Activated CD4-positive, alpha-beta memory T cell treated with anti-CD3 and anti-CD28 coated beads for 36 hours (primary cell): ENCODE data around the gene C2CD2. TPM values are rescaled to one million over a fixed set of nuclear protein-coding genes. Genes with fewer than 3 reads are reported as not detected.

Source experiments
- CTCF ChIA-PET: fragments of 350-600 bp; sonication (Branson Sonifier 250); formaldehyde crosslinking; loops from one replicate; lab custom pipeline; 2021; ENCODE audit warnings: antibody characterized with exemption, inconsistent platforms; lab: Charles Lee
- POLR2A ChIA-PET: fragments of 350-600 bp; sonication (Branson Sonifier 250); formaldehyde crosslinking; loops from one replicate; lab custom pipeline; 2021; ENCODE audit warnings: antibody characterized with exemption; lab: Charles Lee
- DNase-seq: peaks from one replicate; pipeline ENCODE4 v3.0.0-alpha.2; 2020
- H3K27ac Mint-ChIP-seq: one replicate; pipeline ENCODE4 v1.8.0; 2021; ENCODE audit warnings: mixed read lengths
- H3K27me3 Mint-ChIP-seq: one replicate; pipeline ENCODE4 v1.8.0; 2021; ENCODE audit warnings: mixed read lengths
- H3K36me3 Mint-ChIP-seq: one replicate; pipeline ENCODE4 v1.8.0; 2021; ENCODE audit warnings: mixed read lengths
- H3K4me1 Mint-ChIP-seq: one replicate; pipeline ENCODE4 v1.8.0; 2021; ENCODE audit warnings: low read depth, mixed read lengths
- H3K4me3 Mint-ChIP-seq: one replicate; pipeline ENCODE4 v1.8.0; 2021; ENCODE audit warnings: mild to moderate bottlenecking, mixed read lengths
- H3K9me3 Mint-ChIP-seq: one replicate; pipeline ENCODE4 v1.8.0; 2021; ENCODE audit warnings: mixed read lengths
- intact Hi-C: fragments of 100-400 bp; cut with micrococcal nuclease; formaldehyde crosslinking; loops from one replicate; pipeline ENCODE4 v1.15.1; 2023
- total RNA-seq, 2 experiments: library from RNA; stranded (reverse); gene quantifications; one replicate each; pipeline ENCODE4 v1.2.3, GENCODE V29; 2021

The C2CD2 gene
- total RNA-seq, 2 experiments from 2014 or later: 3.8 to 7.5 TPM

DNA sequence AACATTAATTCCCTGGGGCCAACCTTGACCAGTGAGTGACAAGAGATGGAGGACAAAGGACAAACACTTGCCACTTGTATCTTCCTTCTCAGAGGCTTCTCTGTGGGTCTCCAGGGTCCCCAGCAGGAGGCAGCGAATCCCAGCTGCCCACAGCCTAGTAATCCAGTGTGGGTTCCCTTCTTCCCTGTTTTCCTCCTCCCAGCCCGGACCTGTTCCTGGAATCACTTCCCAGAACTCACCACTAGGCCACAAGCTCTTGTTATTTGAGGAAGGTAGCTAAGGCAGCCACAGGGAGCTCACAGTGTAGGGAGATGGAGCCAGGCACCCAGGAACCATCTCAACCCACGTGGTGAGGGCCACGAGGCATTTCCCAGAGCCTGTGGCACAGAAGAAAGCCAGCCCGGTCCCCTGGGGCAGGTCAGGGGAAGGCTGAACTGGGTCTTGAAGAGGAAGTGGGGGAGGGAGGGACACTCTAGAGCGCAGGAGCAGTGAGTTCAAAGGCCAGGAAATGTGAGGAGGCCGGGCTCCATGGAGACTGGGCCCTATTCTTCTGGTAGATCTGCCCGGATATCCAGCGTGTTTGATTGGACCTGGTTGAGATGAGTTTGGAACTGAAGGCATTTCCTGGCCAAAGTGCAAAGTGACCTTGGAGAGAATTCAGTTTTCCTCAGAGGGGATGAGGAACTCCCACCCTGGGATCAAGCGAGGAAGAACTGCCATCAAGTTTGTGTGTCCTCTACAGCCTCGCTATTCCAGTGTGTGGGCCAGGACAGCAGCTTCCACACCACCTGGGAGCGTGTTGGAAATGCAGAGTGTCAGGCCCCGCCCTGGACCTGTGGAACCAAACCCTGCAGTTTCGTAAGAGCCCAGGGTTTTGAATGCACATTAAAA, 20.3 kb upstream of the C2CD2 start:
- Mint-ChIP-seq H3K27ac (peak overlapping the region; percentile 5), H3K27me3 (no peaks in the 10 kb centered on the region), H3K36me3 (no peaks in the 10 kb centered on the region), H3K9me3 (peaks cover 2% of the 10 kb centered on the region), H3K4me1 (peaks cover 11% of the 10 kb centered on the region), H3K4me3 (no peak overlapping the region)
- ChIA-PET CTCF (interaction anchor here (1.4 kb wide), 1 partner anchor 134 kb away, joined by 9 read pairs; no protein-coding TSS in a partner anchor), POLR2A (no interaction called here)
- peak; percentile 25 for DNase-seq
- intact Hi-C loops: loop anchor here (10.0 kb wide), 1 partner anchor 141 kb away; no protein-coding TSS in a partner anchor

DNA sequence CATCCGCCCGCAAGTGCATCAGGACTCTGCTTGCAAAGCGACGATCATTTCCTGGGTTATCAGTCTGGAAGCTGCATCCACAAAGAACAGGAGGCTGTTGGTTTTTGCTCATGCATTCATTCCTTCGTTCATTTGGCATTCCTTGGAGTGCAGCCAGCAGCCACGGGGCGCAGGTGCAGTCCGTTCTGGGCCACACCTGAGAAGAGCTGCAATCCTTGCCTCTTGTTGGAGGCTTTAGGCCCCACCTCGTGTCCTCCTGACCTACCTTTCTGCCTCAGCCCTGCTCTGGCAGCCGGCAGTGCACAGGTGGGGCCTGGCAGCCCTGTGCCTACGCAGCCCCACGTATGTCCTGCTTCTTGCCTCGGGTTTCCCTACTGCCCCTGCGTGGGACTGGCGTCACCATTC, 19.6 kb upstream of the C2CD2 start:
- H3K4me3 Mint-ChIP-seq: no peak overlapping the region
- H3K4me1 Mint-ChIP-seq: peaks cover 11% of the 10 kb centered on the region
- H3K27ac Mint-ChIP-seq: no peak overlapping the region
- POLR2A ChIA-PET: no interaction called here
- CTCF ChIA-PET: interaction anchor here (1.4 kb wide), 1 partner anchor 134 kb away, joined by 9 read pairs; no protein-coding TSS in a partner anchor
- H3K27me3 Mint-ChIP-seq: no peaks in the 10 kb centered on the region
- intact Hi-C loops: loop anchor here (10.0 kb wide), 1 partner anchor 141 kb away; no protein-coding TSS in a partner anchor
- H3K36me3 Mint-ChIP-seq: no peaks in the 10 kb centered on the region
- H3K9me3 Mint-ChIP-seq: no peaks in the 10 kb centered on the region
- DNase-seq: no peak

DNA sequence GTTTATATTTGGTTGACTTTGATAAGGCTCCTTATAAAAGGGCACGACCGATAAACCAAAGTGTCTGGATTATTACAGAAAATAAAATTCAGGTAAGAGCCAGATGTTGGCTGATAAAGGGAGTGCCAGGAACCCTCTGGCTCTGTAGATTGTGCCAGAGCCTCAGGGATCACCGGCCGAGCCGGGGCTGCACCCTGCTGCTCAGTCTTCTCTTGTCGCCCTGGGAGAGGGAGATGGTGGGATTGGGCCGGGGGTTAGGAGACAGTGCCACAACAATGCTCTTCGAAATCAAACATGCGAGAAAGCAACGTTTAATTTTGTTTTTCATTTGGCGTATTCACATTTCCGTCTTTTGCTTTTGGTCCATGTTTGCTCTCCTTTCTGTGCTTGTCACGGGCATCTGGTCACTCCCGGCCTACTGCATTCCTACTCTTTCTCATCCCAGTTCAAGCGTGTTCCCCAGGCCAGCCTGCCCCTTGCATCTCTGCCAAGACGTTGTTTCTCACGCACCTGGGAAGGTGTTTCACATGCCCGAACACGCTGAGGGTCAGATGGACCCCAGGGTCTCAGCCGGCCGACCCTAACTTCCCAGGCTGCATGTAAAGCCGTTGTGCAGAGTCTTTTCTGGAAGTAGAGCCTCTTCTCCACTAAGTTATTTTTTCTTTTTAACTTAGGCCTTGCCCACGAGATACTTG, 18.8 kb upstream of the C2CD2 start:
- H3K9me3 Mint-ChIP-seq: no peaks in the 10 kb centered on the region
- H3K4me1 Mint-ChIP-seq: peaks cover 11% of the 10 kb centered on the region
- H3K36me3 Mint-ChIP-seq: no peaks in the 10 kb centered on the region
- ChIA-PET POLR2A (no interaction called here), CTCF (interaction anchor here (0.7 kb wide), 1 partner anchor 30 kb away, joined by 3 read pairs; no protein-coding TSS in a partner anchor)
- no peaks in the 10 kb centered on the region for H3K27me3 Mint-ChIP-seq
- intact Hi-C loops: loop anchor here (10.0 kb wide), 1 partner anchor 142 kb away; no protein-coding TSS in a partner anchor
- no peak for DNase-seq
- H3K4me3 Mint-ChIP-seq: no peak overlapping the region
- H3K27ac Mint-ChIP-seq: no peak overlapping the region

DNA sequence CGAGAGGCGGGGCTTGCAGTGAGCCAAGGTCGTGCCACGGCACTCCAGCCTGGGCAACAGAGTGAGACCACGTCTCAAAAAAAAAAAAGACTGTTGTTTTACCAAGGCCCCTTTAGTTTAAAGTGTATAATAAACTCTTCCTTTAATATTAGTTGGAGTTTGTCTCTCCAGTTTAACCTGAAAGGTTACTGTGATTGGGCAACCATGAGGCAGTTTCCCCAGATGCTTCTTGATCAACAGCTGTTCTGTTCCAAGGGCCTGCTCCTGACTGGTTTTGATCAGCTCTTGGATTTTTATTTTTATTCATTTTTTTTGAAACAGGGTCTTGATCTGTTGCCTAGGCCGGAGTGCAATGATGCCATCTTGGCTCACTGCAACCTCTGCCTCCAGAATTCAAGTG, 18.1 kb upstream of the C2CD2 start:
- peaks cover 11% of the 10 kb centered on the region for H3K4me1 Mint-ChIP-seq
- CTCF ChIA-PET: interaction anchor here (0.7 kb wide), 1 partner anchor 31 kb away, joined by 3 read pairs; no protein-coding TSS in a partner anchor
- H3K27me3 Mint-ChIP-seq: no peaks in the 10 kb centered on the region
- H3K36me3 Mint-ChIP-seq: no peaks in the 10 kb centered on the region
- DNase-seq: no peak
- intact Hi-C loops: loop anchor here (10.0 kb wide), 1 partner anchor 143 kb away; no protein-coding TSS in a partner anchor
- H3K27ac Mint-ChIP-seq: no peak overlapping the region
- POLR2A ChIA-PET: no interaction called here
- H3K4me3 Mint-ChIP-seq: no peak overlapping the region
- no peaks in the 10 kb centered on the region for H3K9me3 Mint-ChIP-seq

DNA sequence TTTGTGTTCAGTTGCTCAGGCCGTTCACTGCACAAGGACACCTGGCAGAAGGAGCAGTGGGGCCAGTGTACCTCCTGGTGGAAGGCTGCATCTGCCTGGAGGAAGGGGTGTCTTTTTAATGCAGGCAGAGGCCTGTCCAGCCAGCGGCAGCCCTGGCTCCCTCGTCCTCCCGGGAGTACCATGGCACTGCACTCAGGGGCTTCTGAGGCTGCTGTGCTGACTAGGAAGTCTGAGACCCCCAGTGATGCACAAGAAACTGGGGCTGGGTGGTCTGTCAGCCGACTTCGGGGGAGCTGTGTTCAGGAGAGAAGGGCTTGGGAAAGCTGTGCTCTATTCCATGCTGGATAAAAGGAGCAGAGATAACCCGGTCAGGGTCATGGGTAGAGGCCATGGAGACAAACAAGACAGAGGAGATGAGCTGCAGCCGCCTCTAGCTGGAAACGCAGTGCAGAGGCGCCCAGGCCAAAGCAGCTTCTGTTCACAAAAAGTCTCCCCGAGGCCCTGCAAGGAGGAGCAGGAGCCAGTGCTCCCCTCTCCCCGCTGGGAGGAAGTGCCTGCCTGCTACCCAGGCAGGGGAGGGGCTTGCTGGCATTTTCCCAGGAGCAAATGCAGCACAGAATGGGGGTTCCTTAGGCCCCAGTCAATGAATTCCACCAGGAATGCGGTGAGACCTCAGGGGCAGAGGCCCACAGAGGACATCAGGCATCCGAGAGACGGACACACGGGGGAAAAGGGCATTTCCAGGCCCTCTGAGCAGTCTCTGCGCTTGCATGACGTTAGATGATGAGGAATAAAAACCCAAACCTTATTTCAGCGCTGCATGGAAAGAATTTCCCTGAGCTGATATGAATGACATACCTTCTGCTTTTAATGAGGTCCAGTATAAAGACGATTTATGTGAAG, 17.2 kb upstream of the C2CD2 start:
- Mint-ChIP-seq H3K27ac (no peak overlapping the region), H3K27me3 (no peaks in the 10 kb centered on the region), H3K36me3 (no peaks in the 10 kb centered on the region), H3K4me1 (peaks cover 11% of the 10 kb centered on the region), H3K4me3 (no peak overlapping the region), H3K9me3 (no peaks in the 10 kb centered on the region)
- ChIA-PET CTCF (no interaction called here), POLR2A (no interaction called here)
- no peak for DNase-seq
- intact Hi-C loops: loop anchor here (10.0 kb wide), 1 partner anchor 144 kb away; no protein-coding TSS in a partner anchor

DNA sequence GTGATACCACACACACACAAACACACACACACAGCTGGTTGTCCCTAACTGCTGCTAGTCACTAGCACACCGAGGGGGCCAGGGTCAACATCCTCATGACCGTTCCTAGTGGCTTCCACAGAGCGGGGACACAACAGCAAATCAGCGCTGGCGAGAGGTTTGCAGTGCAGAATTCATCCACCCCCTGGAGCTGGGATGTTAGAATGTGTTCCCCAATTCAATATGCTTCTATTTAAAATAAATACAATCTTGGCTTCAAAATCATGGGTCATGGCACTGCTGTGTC, 16.2 kb upstream of the C2CD2 start:
- H3K4me1 Mint-ChIP-seq: peaks cover 11% of the 10 kb centered on the region
- CTCF ChIA-PET: interaction anchor here (0.7 kb wide), 1 partner anchor 138 kb away, joined by 3 read pairs; no protein-coding TSS in a partner anchor
- intact Hi-C loops: loop anchor here (10.0 kb wide), 1 partner anchor 145 kb away; no protein-coding TSS in a partner anchor
- DNase-seq: no peak
- POLR2A ChIA-PET: interaction anchor here (0.5 kb wide), 1 partner anchor 102 kb away, joined by 4 read pairs; no protein-coding TSS in a partner anchor
- no peak overlapping the region for H3K4me3 Mint-ChIP-seq
- no peaks in the 10 kb centered on the region for H3K36me3 Mint-ChIP-seq
- no peaks in the 10 kb centered on the region for H3K9me3 Mint-ChIP-seq
- H3K27ac Mint-ChIP-seq: no peak overlapping the region
- H3K27me3 Mint-ChIP-seq: no peaks in the 10 kb centered on the region

DNA sequence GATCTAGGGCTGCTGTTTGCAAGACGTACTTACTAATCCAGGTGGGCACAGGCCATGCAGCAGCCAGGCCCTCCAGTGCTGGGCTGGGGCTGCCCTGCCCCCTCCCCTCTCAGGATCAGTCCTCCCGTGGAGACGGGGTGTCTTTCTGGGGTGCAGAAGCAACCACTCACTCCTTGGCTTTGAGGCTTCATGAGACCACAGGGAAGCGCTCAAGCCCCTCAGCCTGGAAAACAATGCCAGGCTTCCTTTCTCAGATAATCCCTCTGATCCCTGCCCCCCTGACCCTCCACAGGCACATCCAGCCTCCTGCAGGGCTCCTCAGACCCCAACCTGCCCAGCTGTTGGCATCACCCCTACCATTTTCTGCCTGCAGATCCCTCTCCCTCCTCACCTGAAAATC, 13.9 kb upstream of the C2CD2 start:
- Mint-ChIP-seq H3K9me3 (no peaks in the 10 kb centered on the region), H3K36me3 (no peaks in the 10 kb centered on the region), H3K27ac (no peak overlapping the region), H3K27me3 (peaks cover under 1% of the 10 kb centered on the region), H3K4me3 (no peak overlapping the region), H3K4me1 (no peaks in the 10 kb centered on the region)
- ChIA-PET CTCF (no interaction called here), POLR2A (no interaction called here)
- intact Hi-C loops: no loop called here
- no peak for DNase-seq

DNA sequence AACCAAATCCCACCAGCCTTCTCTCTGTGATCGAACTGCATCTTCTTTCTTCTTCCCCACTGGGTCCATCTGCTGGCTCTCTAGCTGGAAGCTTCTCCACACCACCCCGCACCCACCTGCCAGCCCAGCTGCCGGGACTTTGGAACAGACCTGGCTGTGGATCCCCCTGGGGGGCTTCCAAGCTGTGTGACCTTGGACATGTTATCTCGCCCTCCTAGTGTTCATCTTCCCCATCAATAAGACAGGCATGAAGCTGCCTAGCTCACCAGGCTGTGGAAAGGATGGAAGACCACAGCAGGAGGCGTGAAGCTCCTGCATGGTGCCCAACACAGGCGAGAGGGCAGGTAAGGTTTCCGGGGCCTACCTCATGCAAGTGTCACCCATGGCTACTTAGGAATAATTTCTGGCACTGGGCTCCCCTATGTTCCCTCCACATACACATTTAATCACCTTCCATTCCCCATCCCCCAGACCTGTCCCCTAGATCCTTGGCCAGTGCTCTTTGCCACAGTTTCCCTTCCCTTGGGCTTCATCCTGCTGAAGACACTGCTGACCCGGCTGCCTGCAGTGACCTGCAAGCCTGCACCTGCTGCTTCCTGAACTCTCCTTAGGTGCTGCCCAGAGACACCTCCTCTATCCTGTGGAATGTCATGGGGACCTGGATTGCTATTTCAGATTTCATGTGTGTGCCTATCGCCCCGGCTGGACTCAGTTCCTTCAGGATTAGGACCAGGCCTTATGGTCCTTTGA, 13.2 kb upstream of the C2CD2 start:
- Mint-ChIP-seq H3K4me1 (no peaks in the 10 kb centered on the region), H3K36me3 (no peaks in the 10 kb centered on the region), H3K27me3 (peaks cover 6% of the 10 kb centered on the region), H3K27ac (no peak overlapping the region), H3K9me3 (no peaks in the 10 kb centered on the region), H3K4me3 (no peak overlapping the region)
- ChIA-PET POLR2A (no interaction called here), CTCF (no interaction called here)
- intact Hi-C loops: no loop called here
- no peak for DNase-seq

DNA sequence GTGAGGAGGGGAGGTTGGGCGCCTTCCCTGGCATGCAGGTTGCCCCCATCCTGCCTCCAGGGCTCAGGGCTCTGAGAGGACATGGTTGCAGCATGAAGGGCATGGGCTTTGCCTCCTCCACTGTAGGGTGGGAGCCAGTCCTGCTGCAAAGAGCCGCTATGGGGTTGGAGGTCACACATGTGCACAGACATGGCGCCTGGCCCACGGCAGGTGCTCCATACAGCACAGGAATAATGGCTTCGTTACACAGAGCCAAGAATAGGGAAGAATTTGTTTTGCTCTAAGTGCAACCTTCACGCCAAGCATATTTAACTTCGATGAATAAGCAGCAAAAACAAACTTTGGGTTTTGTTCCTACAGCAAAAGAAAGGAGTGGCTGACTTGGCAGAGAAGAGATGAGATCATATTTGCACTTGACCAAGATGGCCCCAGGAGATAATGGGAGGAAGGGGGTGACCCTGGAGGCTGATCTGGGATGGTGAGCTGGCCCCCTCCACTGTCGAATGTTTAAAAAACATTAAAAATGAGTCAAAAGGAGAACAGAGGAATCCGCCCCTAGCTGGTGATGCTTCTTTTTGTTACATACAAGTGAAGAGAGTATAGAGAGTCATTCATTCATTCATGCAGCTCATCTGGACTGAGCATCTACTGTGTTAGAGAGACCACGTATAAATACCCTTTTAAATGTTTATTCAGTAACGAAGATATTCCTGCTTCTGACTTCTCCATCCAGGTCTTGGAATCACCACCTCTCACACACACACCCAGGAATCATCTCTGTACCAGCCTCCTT, 12.4 kb upstream of the C2CD2 start:
- no peak for DNase-seq
- H3K27ac Mint-ChIP-seq: no peak overlapping the region
- H3K27me3 Mint-ChIP-seq: peaks cover 10% of the 10 kb centered on the region
- ChIA-PET POLR2A (no interaction called here), CTCF (no interaction called here)
- H3K36me3 Mint-ChIP-seq: no peaks in the 10 kb centered on the region
- no peak overlapping the region for H3K4me3 Mint-ChIP-seq
- H3K4me1 Mint-ChIP-seq: no peaks in the 10 kb centered on the region
- intact Hi-C loops: no loop called here
- no peaks in the 10 kb centered on the region for H3K9me3 Mint-ChIP-seq

DNA sequence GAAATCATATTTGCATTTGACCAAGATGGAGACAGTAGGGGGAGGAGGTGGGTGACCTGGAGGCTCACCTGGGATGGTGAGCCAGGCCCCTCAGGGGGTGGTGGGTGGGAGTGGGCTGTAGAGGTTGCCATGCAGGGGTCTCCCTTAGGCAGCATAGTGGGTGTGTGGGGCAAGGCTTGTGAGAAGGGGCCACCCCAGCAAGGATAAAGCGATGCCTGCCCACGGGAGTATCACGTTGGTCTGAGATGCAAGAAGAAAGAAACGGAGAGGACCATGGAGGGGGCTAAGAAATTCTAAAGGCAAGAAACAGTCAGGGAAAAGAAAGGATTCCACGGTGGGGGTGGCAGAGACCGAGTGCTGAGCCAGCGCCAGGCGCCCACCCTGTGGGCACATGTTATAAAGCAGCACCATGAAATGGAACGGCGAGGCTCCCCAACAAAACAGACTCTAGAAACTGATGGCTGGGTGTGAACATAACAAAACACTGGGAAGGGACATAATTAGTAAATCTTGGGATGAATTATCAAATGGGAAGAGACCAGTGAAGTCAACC, 11.7 kb upstream of the C2CD2 start:
- Mint-ChIP-seq H3K4me1 (no peaks in the 10 kb centered on the region), H3K4me3 (no peak overlapping the region), H3K9me3 (no peaks in the 10 kb centered on the region), H3K27ac (no peak overlapping the region), H3K27me3 (peaks cover 13% of the 10 kb centered on the region), H3K36me3 (no peaks in the 10 kb centered on the region)
- ChIA-PET POLR2A (no interaction called here), CTCF (no interaction called here)
- no peak for DNase-seq
- intact Hi-C loops: no loop called here
